IMR-90 (cell line): ENCODE measurements around the gene LHFPL3. TPM values are rescaled to one million over a fixed set of nuclear protein-coding genes. Genes with fewer than 3 reads are reported as not detected.

Experiments used
- ATAC-seq: fragments of 200-7000 bp; cut with Tn5 transposase; 2 replicates; pipeline ENCODE4 v1.9.1; 2020; ENCODE audit warnings: low read depth, mild to moderate bottlenecking, moderate library complexity
- BruUV-seq: library from RNA; stranded (reverse); fragments of 400-500 nt; replicated peaks from 2 replicates; lab custom pipeline; 2021; lab: Mats Ljungman, UMichigan
- CTCF ChIA-PET: fragments of 300-600 bp; formaldehyde crosslinking; extraction: SDS; loops from one replicate; lab custom pipeline; 2021; ENCODE audit warnings: antibody characterized with exemption; lab: Yijun Ruan, JAX
- POLR2A ChIA-PET: fragments of 300-600 bp; sonication (Branson Sonifier 250); formaldehyde crosslinking; loops from one replicate; lab custom pipeline; 2022; ENCODE audit warnings: antibody characterized with exemption; ENCODE audit not compliant: unreplicated experiment; lab: Charles Lee
- DNase-seq: peaks from one replicate; pipeline ENCODE4 v3.0.0; 2013
- H2AFZ ChIP-seq: replicated peaks from 2 replicates; pipeline ENCODE3; 2013; ENCODE audit warnings: low read length, mild to moderate bottlenecking; ENCODE audit not compliant: poor library complexity
- H2AK5ac ChIP-seq: 2 replicates; pipeline ENCODE4 v1.6.1; 2013; ENCODE audit warnings: low read depth, low read length, inconsistent platforms
- H2AK9ac ChIP-seq: replicated peaks from 2 replicates; pipeline ENCODE3; 2013; ENCODE audit warnings: mild to moderate bottlenecking, low read depth, low read length, moderate library complexity; ENCODE audit not compliant: poor library complexity
- H2BK120ac ChIP-seq: 2 replicates; pipeline ENCODE4 v1.6.1; 2013; ENCODE audit warnings: low read depth, low read length, inconsistent platforms
- H2BK15ac ChIP-seq: 3 replicates; pipeline ENCODE4 v1.6.1; 2013; ENCODE audit warnings: low read depth, low read length, inconsistent platforms
- H2BK20ac ChIP-seq: 2 replicates; pipeline ENCODE4 v1.6.1; 2013; ENCODE audit warnings: low read depth, mild to moderate bottlenecking, inconsistent platforms, low read length, moderate library complexity
- H2BK5ac ChIP-seq: 2 replicates; pipeline ENCODE4 v1.6.1; 2013; ENCODE audit warnings: mild to moderate bottlenecking, low read depth, low read length, inconsistent platforms; ENCODE audit not compliant: poor library complexity, severe bottlenecking
- H3K14ac ChIP-seq: replicated peaks from 2 replicates; pipeline ENCODE4 v1.6.1; 2013; ENCODE audit warnings: low read depth, low read length, inconsistent platforms
- H3K18ac ChIP-seq: 2 replicates; pipeline ENCODE4 v1.6.1; 2013; ENCODE audit warnings: low read depth, low read length, control low read depth
- H3K23ac ChIP-seq: 2 replicates; pipeline ENCODE4 v1.6.1; 2013; ENCODE audit warnings: low read depth, low read length, inconsistent platforms
- H3K27ac ChIP-seq: 2 replicates; pipeline ENCODE4 v1.5.1; 2013; ENCODE audit warnings: mild to moderate bottlenecking, control low read depth, low read length; ENCODE audit not compliant: insufficient read depth
- H3K27me3 ChIP-seq: 2 replicates; pipeline ENCODE4 v1.6.1; 2013; ENCODE audit warnings: low read length; ENCODE audit not compliant: control insufficient read depth, insufficient read depth
- H3K36me3 ChIP-seq: 2 replicates; pipeline ENCODE4 v1.6.1; 2013; ENCODE audit warnings: low read length, mixed read lengths; ENCODE audit not compliant: control insufficient read depth, insufficient read depth
- H3K4ac ChIP-seq: 2 replicates; pipeline ENCODE4 v1.6.1; 2013; ENCODE audit warnings: low read depth, low read length, inconsistent platforms
- H3K4me1 ChIP-seq: 2 replicates; pipeline ENCODE4 v1.6.1; 2013; ENCODE audit warnings: low read length, mixed read lengths; ENCODE audit not compliant: control insufficient read depth, insufficient read depth
- H3K4me2 ChIP-seq: 2 replicates; pipeline ENCODE4 v1.6.1; 2013; ENCODE audit warnings: low read depth, mild to moderate bottlenecking, control low read depth, low read length, moderate library complexity
- H3K4me3 ChIP-seq: 2 replicates; pipeline ENCODE4 v1.5.1; 2013; ENCODE audit warnings: low read depth, mild to moderate bottlenecking, control low read depth, low read length, moderate library complexity; ENCODE audit not compliant: insufficient read depth
- H3K56ac ChIP-seq: 2 replicates; pipeline ENCODE4 v1.6.1; 2013; ENCODE audit warnings: low read length, inconsistent platforms; ENCODE audit not compliant: insufficient read depth; ENCODE audit errors: extremely low read depth
- H3K79me1 ChIP-seq, 2 experiments: 2 replicates each; pipeline ENCODE4 v1.6.1; 2013; ENCODE audit warnings: low read length in 2 of 2, inconsistent platforms in 1 of 2, low read depth in 1 of 2
- H3K9ac ChIP-seq: 2 replicates; pipeline ENCODE4 v1.6.1; 2013; ENCODE audit warnings: low read depth, low read length, control low read depth
- H3K9me1 ChIP-seq: 2 replicates; pipeline ENCODE4 v1.6.1; 2013; ENCODE audit warnings: low read length, inconsistent platforms; ENCODE audit not compliant: insufficient read depth
- H3K9me3 ChIP-seq: 2 replicates; pipeline ENCODE4 v1.6.1; 2013; ENCODE audit warnings: low read length; ENCODE audit not compliant: control insufficient read depth, insufficient read depth
- H4K20me1 ChIP-seq: 2 replicates; pipeline ENCODE4 v1.6.1; 2013; ENCODE audit warnings: low read length, inconsistent platforms; ENCODE audit not compliant: insufficient read depth
- H4K5ac ChIP-seq: 2 replicates; pipeline ENCODE4 v1.6.1; 2013; ENCODE audit warnings: mild to moderate bottlenecking, low read depth, low read length, control low read depth
- H4K8ac ChIP-seq, 2 experiments: 2 replicates each; pipeline ENCODE4 v1.6.1; 2013; ENCODE audit warnings: low read depth in 2 of 2, low read length in 2 of 2, control low read depth in 1 of 2, inconsistent platforms in 1 of 2
- H4K91ac ChIP-seq: 2 replicates; pipeline ENCODE4 v1.6.1; 2013; ENCODE audit warnings: low read depth, low read length, inconsistent platforms; ENCODE audit not compliant: insufficient read depth
- BHLHE40 ChIP-seq: fragments of 150-350 bp; IDR thresholded peaks from 2 replicates; pipeline ENCODE4 v1.6.1; 2016; ENCODE audit warnings: mild to moderate bottlenecking, low read depth, low read length
- CHD1 ChIP-seq: IDR thresholded peaks from 2 replicates; pipeline ENCODE4 v1.6.1; 2012; ENCODE audit warnings: low read depth, low read length, improper control_type of control experiment
- ELK1 ChIP-seq: fragments of 150-350 bp; IDR thresholded peaks from 2 replicates; pipeline ENCODE4 v1.6.1; 2016; ENCODE audit warnings: low read depth, mild to moderate bottlenecking, low read length, moderate library complexity, borderline replicate concordance
- MXI1 ChIP-seq: IDR thresholded peaks from 2 replicates; pipeline ENCODE4 v1.6.1; 2012; ENCODE audit warnings: low read depth, mild to moderate bottlenecking, low read length, moderate library complexity, borderline replicate concordance
- NFE2L2 ChIP-seq: fragments of 150-350 bp; IDR thresholded peaks from 2 replicates; pipeline ENCODE4 v1.6.1; 2016; ENCODE audit warnings: low read depth, mild to moderate bottlenecking, low read length
- RCOR1 ChIP-seq: IDR thresholded peaks from 2 replicates; pipeline ENCODE4 v1.6.1; 2012; ENCODE audit warnings: mild to moderate bottlenecking, low read length, improper control_type of control experiment; ENCODE audit not compliant: insufficient replicate concordance
- RFX5 ChIP-seq: IDR thresholded peaks from 2 replicates; pipeline ENCODE4 v1.8.0; 2012; ENCODE audit warnings: low read depth, mild to moderate bottlenecking, low read length, moderate library complexity
- WGBS, 2 experiments: methylation state at CpG; one replicate each; pipeline versions ENCODE4 v1.1.5 to v1.1.7; 2013; ENCODE audit warnings: missing lambda C conversion rate in 2 of 2; ENCODE audit not compliant: insufficient read length in 1 of 2; ENCODE audit errors: extremely low coverage in 2 of 2; 5-methylcytosine and 5-hydroxymethylcytosine counted together
- dilution Hi-C: fragments of 300-500 bp; cut with HindIII; formaldehyde crosslinking; loops from one replicate; pipeline ENCODE4 v1.14.3; 2018; ENCODE audit warnings: low sequenced_read_pairs; ENCODE audit not compliant: unreplicated experiment
- in situ Hi-C: fragments of 300-500 bp; cut with MboI; formaldehyde crosslinking; loops from 3 replicates; pipeline ENCODE4 v1.14.3; 2019; ENCODE audit warnings: low sequenced_read_pairs, inconsistent platforms, mixed read lengths
- intact Hi-C: fragments of 100-400 bp; cut with micrococcal nuclease; formaldehyde crosslinking; loops from 2 replicates; pipeline ENCODE4 v1.10.0; 2022
- polyA plus RNA-seq, 3 experiments: library from polyadenylated mRNA; depleted of rRNA; stranded (reverse); fragments of >200 nt; gene quantifications; 2 replicates each; pipeline ENCODE4 v1.2.3, GENCODE V29; 2012; ENCODE audit warnings: low replicate concordance in 1 of 3
- total RNA-seq: library from RNA; depleted of rRNA; stranded (reverse); fragments of >200 nt; gene quantifications from 2 replicates; pipeline ENCODE4 v1.2.3, GENCODE V29; 2012

Gene LHFPL3
- total and polyA plus RNA-seq, 2 of the 4 experiments (the other 2 are of a cell fraction), result not detected

DNA sequence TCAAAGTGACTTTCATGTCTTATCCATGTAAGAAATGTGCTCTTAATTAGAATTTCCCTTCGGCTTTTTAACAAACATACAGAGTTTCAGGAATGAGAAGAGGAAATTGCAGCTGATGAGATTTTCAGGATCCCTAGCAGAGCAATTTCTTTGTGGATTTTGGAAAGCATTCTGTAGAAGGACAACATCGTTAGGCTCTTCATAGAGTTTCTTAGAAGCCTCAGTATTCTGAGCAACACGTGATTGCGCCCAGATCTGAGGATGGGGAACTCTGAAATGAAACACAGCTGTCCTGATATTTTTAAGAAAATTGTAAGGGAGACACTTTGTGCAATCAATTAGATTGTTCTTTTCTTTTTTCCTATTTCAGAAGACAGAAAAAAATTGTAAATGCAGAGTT is 85.8 kb downstream of the LHFPL3 start:
- Histone ChIP-seq H3K27ac (no peak overlapping the region), H4K5ac (no peak overlapping the region), H3K56ac (no peak overlapping the region), H3K4me2 (no peak overlapping the region), H3K79me1 (no peaks in the 10 kb centered on the region), H2AK5ac (no peak overlapping the region), H3K27me3 (no peaks in the 10 kb centered on the region), H3K23ac (no peak overlapping the region), H2AFZ (no peak overlapping the region), H2BK120ac (no peak overlapping the region), H4K20me1 (no peaks in the 10 kb centered on the region), H4K8ac (no peak overlapping the region), H3K18ac (no peak overlapping the region), H3K4me1 (no peaks in the 10 kb centered on the region), H3K36me3 (no peaks in the 10 kb centered on the region), H3K4ac (no peak overlapping the region), H2BK15ac (no peak overlapping the region), H3K9me3 (peaks cover 5% of the 10 kb centered on the region; the same call in 1 of the 2 replicates), H3K9ac (no peak overlapping the region), H2BK5ac (no peak overlapping the region), H3K4me3 (no peak overlapping the region), H3K9me1 (no peaks in the 10 kb centered on the region), H3K14ac (no peak overlapping the region), H4K91ac (no peak overlapping the region), H2AK9ac (no peak overlapping the region), H2BK20ac (no peak overlapping the region)
- intact Hi-C loops (no loop called here), in situ Hi-C loops (no loop called here), dilution Hi-C loops (no loop called here)
- no TSS peak for BruUV-seq
- no peak for DNase-seq
- POLR2A ChIA-PET, result no interaction called here
- TF ChIP-seq RCOR1 (no peak), ELK1 (no peak), BHLHE40 (no peak), MXI1 (no peak), NFE2L2 (no peak), RFX5 (no peak), CHD1 (no peak)
- no CpG with 5 or more reads among the region's 4 CpGs for WGBS, 2 experiments
- CTCF ChIA-PET, result no interaction called here
- ATAC-seq, result no peak
